Measurements from ENCODE around the gene RHOA.
"Not testable (repeated sequence)": the region's sequence is repeated elsewhere in the genome, so short reads cannot be mapped to it uniquely, and the experiment has no call there.

Gene RHOA

GRCh38 chr3:49359623-49360022, 52.2 kb downstream of the RHOA start:
- DNase-seq = no peak

DNA sequence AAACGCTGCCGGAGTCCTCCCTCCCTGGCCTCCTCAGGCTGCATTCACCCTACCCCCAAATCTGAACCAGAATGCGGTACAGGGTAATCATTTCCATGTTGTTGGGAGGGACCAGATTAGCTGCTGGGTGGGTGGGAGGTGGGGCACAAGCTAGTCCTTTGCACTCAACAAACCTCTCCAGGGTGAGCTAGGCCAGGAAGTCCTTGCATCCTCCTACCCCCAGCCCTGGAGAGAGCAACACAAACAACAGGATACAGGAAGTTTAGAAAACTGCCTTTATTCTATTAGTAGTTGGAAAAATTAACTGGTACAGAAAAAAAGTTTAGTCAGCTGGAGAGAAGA, 52.9 kb downstream of the RHOA start:
- no peak for DNase-seq

DNA sequence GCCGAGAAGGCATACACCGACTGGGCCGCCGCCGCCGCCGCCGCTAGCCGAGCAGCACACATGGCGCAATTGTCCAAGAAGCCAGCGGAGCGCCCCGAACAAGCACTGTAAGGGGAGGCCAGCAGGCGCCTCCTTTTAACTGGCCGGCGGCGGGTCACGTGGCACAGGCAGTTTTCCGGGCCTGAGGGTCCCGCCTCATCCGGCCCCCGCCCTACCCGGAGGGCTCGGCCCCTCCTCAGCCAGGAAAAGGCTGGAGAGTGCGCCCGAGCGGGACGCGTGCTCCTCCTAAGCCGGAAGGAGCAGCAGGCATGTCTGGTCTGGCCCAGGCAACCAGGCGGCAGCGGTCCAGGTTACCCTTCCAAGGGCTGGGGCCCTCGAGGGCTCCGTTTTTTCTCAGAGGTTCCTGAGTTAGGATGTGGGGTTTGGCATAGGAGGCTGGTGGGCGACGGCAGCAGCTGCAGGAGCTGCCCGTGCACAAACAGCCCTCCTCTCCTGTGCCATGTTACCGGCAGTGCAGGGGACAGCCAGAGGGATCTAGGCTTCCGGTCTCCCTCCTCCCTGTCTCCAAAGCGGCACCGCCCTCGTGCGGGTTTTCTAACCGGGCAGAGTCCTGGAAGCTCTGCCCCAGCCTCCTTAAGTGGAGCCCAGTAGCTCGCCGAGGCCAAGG, 53.4 kb downstream of the RHOA start, which contains the start of gene GPX1:
Gene GPX1 (minus strand): TSS at position 137 of the 667 bp plus-strand sequence. CDS start 75 bp downstream, at position 62.
- peak; percentile 57 to 83 (median 70) for DNase-seq

GRCh38 chr3:49357443-49358216, 54.1 kb downstream of the RHOA start:
- peak; percentile 20 to 49 (median 34) for DNase-seq

GRCh38 chr3:49357095-49357442, 54.7 kb downstream of the RHOA start:
- peak in 1 of 5 experiments; percentile 20 for DNase-seq

- DNase-seq = no peak
Observed at GRCh38 chr3:49352890-49353421, 58.8 kb downstream of the RHOA start.

- no peak for DNase-seq
Observed at GRCh38 chr3:49352281-49352680, 59.5 kb downstream of the RHOA start.

GRCh38 chr3:49351521-49352011, 60.2 kb downstream of the RHOA start:
- peak in 1 of 5 experiments; percentile 26 for DNase-seq

GRCh38 chr3:49349348-49350114, 62.2 kb downstream of the RHOA start:
- no peak for DNase-seq

DNA sequence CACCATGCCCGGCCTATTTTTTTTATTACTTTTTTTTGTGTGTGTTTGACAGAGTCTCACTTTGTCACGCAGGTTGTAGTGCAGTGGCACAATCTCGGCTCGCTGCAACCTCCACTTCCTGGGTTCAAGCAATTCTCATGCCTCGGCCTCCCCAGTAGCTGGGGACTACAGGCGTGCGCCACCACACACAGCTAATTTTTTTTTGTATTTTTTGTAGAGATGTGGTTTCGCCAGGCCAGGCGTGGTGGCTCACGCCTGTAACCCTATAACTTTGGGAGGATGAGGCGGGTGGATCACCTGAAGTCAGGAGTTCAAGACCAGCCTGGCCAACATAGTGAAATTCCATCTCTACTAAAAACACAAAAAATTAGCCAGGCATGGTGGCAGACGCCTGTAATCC, 63.4 kb downstream of the RHOA start:
- not testable (repeated sequence) for DNase-seq

GRCh38 chr3:49346797-49347251, 65.0 kb downstream of the RHOA start:
- no peak for DNase-seq

DNA sequence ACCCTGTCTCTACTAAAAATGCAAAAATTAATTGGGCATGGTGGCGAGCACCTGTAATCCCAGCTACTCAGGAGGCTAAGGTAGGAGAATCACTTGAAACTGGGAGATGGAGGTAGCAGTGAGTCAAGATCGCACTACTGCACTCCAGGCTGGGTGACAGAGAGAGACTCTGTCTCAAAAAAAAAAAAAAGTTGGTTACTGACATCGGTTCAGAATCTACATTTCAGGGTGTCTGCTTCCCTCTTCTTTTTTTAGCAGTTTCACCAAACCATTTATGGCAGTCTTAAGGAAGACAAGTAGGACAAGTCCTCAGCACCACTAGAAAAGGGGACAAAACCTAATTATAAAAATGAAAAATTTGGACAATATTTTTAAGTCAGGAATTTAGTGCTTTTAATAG, 68.6 kb downstream of the RHOA start:
- no peak for DNase-seq

GRCh38 chr3:49341996-49342395, 69.8 kb downstream of the RHOA start:
- DNase-seq = no peak

DNA sequence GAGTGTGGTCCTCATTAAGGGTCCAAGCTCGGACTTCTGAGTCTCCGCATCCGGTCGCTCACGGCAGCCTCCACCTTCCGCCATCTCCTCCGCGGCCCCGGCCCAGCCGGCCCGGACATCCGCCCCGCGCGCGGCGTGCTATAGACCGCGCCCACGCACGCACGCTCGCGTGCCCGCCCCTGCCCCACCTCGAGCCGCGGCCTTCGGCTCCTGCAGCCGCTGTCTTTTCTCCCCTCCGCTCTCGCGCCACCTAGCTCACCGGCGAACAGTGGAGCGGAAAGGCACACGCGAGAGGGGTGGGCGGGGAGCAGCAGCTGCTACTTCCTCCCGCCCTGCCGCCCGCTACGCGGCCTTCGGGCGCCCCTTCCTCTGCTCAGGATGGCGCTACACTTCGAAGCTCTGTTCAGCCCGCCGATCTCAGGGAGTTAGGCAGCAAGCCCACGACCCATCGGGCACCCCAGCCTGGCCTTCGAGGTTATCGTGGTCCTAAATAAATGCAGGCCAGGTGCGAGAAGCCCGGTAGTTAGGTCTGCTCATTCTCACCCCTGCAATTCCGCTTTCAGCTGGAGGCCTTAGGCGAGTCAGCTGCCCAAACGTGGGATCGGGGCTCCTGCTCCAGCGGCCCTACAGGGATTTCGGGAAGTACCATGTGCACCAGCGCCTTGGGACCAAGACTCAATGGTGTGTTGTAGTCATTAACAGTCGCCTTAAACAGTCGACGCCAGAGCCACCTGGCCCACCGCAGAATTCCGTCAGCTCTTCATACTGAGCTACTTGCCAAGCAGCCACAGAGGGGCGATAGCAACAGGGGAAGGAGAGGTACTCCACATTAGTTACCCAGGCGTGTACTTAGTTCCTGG, 71.6 kb downstream of the RHOA start, which contains the start of gene USP4:
Gene USP4 (minus strand): TSS at position 113 of the 860 bp plus-strand sequence. CDS start 29 bp downstream, at position 84.
- DNase-seq = peak; percentile 76 to 98 (median 87)

GRCh38 chr3:49339581-49339940, 72.2 kb downstream of the RHOA start:
- DNase-seq = no peak

GRCh38 chr3:49333916-49334633, 77.7 kb downstream of the RHOA start:
- DNase-seq = no peak

GRCh38 chr3:49333091-49333490, 78.7 kb downstream of the RHOA start:
- peak in 2 of 5 experiments; percentile 8 to 56 for DNase-seq

DNA sequence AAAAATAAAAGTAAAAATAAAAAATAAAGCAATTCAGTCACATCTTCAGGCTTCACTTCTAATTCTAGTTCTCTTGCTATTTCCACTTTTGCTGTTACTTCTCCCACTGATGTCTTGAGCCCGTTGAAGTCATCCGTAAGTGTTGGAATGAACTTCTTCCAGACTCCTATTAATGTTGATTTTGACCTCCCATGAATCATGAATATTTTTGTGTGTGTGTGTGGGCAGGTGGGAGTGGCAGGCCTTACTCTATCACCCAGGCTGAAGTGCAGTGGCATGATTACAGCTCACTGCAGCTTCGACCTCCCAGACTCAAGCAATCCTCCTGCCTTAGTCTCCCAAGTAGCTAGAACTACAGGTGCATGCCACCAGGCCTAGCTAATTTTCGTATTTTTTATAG, 82.6 kb downstream of the RHOA start:
- DNase-seq = no peak

- DNase-seq = not testable (repeated sequence)
Observed at GRCh38 chr3:49328350-49328749, 83.4 kb downstream of the RHOA start.

GRCh38 chr3:49327485-49327884, 84.3 kb downstream of the RHOA start:
- DNase-seq = no peak

GRCh38 chr3:49324768-49325167, 87.0 kb downstream of the RHOA start:
- no peak for DNase-seq

Measured in T-helper 2 cell (primary cell).